Duodenal mucosa (tissue), 2 donors: ENCODE measurements around the gene SOAT2.
"Not testable (repeated sequence)": the region's sequence is repeated elsewhere in the genome, so short reads cannot be mapped to it uniquely, and the experiment has no call there.

Source experiments
- H3K27ac ChIP-seq: one replicate; pipeline ENCODE4 v1.7.0; 2013; ENCODE audit warnings: low read depth, low read length
- H3K27me3 ChIP-seq, 2 donors: one replicate each; pipeline ENCODE4 v1.7.0; 2013; ENCODE audit warnings: low read length in 2 of 2, control low read depth in 1 of 2; ENCODE audit not compliant: insufficient read depth in 2 of 2, control insufficient read depth in 1 of 2
- H3K36me3 ChIP-seq, 2 donors: one replicate each; pipeline ENCODE4 v1.7.0; 2013; ENCODE audit warnings: low read length in 2 of 2, control low read depth in 1 of 2; ENCODE audit not compliant: insufficient read depth in 2 of 2, control insufficient read depth in 1 of 2
- H3K4me1 ChIP-seq, 2 donors: one replicate each; pipeline ENCODE4 v1.7.0; 2013; ENCODE audit warnings: low read length in 2 of 2, control low read depth in 1 of 2; ENCODE audit not compliant: insufficient read depth in 2 of 2, control insufficient read depth in 1 of 2
- H3K4me3 ChIP-seq, 2 donors: one replicate each; pipeline ENCODE4 v1.7.0; 2013; ENCODE audit warnings: low read length in 2 of 2, low read depth in 1 of 2
- H3K9ac ChIP-seq, 2 donors: one replicate each; pipeline ENCODE4 v1.7.0; 2013; ENCODE audit warnings: low read length in 2 of 2, low read depth in 1 of 2
- H3K9me3 ChIP-seq, 2 donors: one replicate each; pipeline ENCODE4 v1.7.0; 2013; ENCODE audit warnings: low read length in 2 of 2, control low read depth in 1 of 2; ENCODE audit not compliant: control insufficient read depth in 1 of 2

SOAT2 gene

DNA sequence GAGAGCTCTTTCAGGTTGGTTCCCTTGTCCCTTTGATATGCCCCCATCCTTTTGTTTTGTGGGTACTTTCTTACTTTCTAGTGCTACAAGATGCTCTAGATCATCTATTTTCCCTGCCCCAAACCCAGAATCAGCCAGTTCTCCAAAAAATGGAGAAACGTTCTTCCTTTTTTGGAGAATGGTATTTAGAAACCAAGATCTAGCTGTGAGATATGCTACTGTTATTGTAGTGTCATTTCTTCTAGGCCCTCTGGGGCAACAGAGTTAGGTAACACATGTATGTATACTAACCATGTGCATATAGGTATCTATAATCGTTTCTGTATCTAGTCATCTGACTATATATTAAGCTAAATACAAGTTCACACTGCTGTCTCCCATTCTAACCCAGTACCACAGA, 12.7 kb upstream of the SOAT2 start:
- no peaks in the 10 kb centered on the region for H3K27me3 ChIP-seq
- H3K4me1 ChIP-seq: peaks cover 5 to 8% of the 10 kb centered on the region in 2 donors
- no peak overlapping the region for H3K27ac ChIP-seq
- no peak overlapping the region for H3K9ac ChIP-seq
- H3K36me3 ChIP-seq: no peaks in the 10 kb centered on the region
- H3K4me3 ChIP-seq: no peak overlapping the region
- no peaks in the 10 kb centered on the region for H3K9me3 ChIP-seq

DNA sequence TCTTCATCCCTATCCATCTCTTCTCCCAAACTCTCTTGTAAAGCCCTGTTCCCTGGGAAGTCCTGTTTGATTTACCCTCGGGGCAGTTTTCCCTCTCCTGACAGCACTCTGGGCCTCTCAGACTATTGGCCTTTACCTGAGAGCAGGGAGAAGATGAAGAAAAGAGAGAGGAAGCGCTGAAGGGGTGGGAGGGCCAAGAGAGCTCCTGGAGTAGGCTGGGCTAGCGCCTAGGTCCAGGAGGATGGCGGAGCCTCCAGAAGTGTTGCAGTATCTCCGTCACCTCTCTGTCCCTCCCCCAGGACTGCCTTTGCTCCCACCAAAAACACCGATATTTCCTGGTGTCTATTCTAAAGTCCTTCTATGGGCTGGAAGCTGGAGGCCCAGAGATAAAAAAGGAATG, 11.5 kb upstream of the SOAT2 start:
- H3K9me3 ChIP-seq: no peaks in the 10 kb centered on the region
- peaks cover 5 to 12% of the 10 kb centered on the region in 2 donors for H3K4me1 ChIP-seq
- H3K4me3 ChIP-seq: no peak overlapping the region
- H3K36me3 ChIP-seq: no peaks in the 10 kb centered on the region
- no peak overlapping the region for H3K9ac ChIP-seq
- no peak overlapping the region for H3K27ac ChIP-seq
- H3K27me3 ChIP-seq: peaks cover 0 to 1% of the 10 kb centered on the region in 2 donors

DNA sequence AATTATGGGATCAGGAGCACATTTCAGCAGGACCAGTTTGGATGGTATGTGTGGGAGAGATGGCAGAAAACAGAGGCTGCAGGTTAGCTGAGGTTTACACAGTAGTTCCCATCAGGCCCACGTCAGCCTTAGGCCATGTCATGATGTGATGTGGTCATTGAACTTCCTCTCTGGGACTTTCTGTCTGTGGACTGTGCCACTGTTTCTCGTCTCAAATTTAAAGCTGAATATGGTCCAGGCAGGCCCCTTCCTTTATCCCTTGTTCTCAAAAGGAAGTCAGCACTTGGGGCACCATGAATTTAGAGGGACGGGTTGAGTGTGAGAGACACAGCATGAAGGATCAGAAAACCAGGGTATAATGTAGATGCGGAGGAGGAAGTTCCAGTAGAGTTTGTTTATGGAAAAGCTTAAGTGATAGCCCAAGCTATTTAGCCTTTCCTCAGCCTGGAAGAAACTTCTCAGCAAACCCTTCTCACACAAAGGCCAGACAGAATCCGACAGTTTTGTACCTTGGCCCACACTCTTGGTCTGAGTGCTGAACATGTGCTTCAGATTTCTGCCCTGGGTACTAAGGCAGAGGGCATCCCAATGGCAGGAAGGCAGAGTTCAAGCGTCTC, 9.4 kb upstream of the SOAT2 start:
- Histone ChIP-seq H3K9me3 (no peaks in the 10 kb centered on the region), H3K36me3 (no peaks in the 10 kb centered on the region), H3K4me1 (peaks cover 21 to 22% of the 10 kb centered on the region in 2 donors), H3K9ac (peak overlapping the region in 1 of 2 donors; percentile 14), H3K27me3 (peaks cover 0 to 7% of the 10 kb centered on the region in 2 donors), H3K27ac (peak overlapping the region; percentile 74), H3K4me3 (no peak overlapping the region)

DNA sequence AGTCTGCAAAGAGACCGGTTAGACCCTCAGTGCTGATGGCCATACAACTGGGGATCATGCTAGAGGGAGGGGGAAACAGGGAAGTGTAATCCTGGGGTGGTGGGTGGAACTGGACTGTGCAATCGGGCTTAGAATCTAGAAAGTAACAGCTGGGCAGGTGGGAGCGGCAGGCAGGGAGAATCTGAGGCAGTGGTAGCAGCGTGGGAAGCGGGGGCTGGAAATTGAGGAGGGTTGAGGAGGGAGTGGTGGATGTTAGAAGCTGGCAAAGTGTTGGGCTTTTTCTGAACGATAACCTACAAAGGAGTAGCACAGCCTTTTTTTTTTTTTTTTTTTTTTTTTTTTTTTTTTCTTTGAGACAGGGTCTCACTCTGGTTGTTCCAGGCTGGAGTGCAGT, 8.9 kb upstream of the SOAT2 start:
- no peaks in the 10 kb centered on the region for H3K36me3 ChIP-seq
- H3K4me1 ChIP-seq: peaks cover 26 to 27% of the 10 kb centered on the region in 2 donors
- peak overlapping the region; percentile 74 for H3K27ac ChIP-seq
- H3K9ac ChIP-seq: peak overlapping the region in 1 of 2 donors; percentile 14
- no peaks in the 10 kb centered on the region for H3K9me3 ChIP-seq
- H3K27me3 ChIP-seq: peaks cover 0 to 7% of the 10 kb centered on the region in 2 donors
- H3K4me3 ChIP-seq: no peak overlapping the region

DNA sequence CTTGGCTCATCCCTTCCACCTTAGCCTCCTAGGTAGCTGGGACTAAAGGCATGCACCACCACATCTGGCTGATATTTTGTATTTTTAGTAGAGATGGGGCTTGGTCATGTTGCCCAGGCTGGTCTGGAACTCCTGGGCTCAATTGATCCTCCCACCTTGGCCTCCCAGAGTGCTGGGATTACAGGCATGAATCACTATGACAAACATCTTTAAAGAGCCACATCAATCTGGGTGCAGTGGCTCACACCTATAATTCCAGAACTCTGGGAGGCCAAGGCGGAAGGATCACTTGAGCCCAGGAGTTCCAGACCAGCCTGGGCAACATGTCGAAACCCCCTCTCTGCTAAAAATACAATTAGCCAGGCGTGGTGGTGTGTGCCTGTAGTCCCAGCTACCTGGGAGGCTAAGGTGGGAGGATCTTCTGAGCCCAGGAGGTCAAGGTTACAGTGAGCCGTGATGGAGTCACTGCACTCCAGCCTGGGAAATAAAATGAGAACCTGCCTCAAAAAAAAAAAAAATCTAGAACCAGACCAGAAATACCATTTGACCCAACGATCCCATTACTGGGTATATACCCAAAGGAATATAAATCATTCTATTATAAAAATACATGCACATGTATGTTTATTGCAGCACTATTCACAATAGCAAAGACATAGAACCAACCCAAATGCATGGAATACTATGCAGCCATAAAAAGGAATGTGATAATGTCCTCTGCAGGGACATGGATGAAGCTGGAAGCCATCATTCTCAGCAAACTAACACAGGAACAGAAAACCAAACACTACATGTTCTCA, 8.3 kb upstream of the SOAT2 start:
- H3K9ac ChIP-seq, H3K27ac ChIP-seq, H3K36me3 ChIP-seq, H3K27me3 ChIP-seq, H3K4me3 ChIP-seq, H3K9me3 ChIP-seq: not testable (repeated sequence)
- peaks cover 26 to 28% of the 10 kb centered on the region in 2 donors for H3K4me1 ChIP-seq

DNA sequence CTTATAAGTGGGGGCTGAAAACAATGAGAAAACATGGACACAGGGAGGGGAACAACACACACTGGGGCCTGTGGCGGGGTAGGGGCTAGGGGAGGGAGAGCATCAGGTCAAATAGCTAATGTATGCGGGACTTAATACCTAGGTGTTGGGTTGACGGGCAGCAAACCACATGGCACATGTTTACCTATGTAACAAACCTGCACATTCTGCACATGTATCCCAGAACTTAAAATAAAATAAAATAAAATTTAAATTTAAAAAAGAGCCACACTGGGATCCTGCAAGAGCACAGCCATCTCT, 7.7 kb upstream of the SOAT2 start:
- H3K27ac ChIP-seq, H3K27me3 ChIP-seq, H3K9ac ChIP-seq, H3K9me3 ChIP-seq, H3K36me3 ChIP-seq, H3K4me3 ChIP-seq: not testable (repeated sequence)
- peaks cover 26 to 28% of the 10 kb centered on the region in 2 donors for H3K4me1 ChIP-seq

DNA sequence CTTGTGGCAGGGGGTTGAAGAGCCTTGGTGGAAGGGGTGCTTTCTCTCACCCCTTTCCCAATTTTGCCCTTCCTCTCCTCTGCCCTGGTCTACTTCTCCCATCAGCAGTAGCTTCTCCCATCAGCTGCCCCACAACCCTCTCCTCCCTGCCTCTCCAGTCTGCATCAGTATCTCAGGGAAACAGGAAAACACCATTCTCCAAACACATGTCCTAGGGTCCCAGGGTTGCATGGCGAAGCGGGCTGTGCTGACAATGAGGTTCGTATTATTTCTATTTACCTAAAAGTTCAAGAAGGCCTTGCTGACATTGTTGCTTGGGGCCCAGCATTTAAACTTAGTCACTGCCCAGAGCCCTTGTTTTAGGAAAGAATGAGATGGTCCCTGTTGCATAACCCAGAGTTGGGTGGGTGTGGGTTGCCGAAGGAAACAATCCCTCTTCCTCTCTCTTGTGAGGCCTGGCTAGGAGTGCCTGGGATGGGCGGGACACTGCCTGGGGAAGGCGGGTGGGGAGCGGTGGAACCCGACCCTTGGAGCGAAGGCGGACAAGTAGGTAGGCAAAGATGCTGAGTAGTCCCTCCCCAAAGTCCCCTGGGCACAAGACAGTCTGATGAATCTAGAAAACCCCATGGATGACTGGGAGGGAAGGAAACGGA, 7.1 kb upstream of the SOAT2 start:
- peaks cover 0 to 7% of the 10 kb centered on the region in 2 donors for H3K27me3 ChIP-seq
- H3K4me1 ChIP-seq: peaks cover 26 to 28% of the 10 kb centered on the region in 2 donors
- H3K9ac ChIP-seq: peak overlapping the region in 1 of 2 donors; percentile 65
- H3K27ac ChIP-seq: peak overlapping the region; percentile 70
- peak overlapping the region in 1 of 2 donors; percentile 65 for H3K4me3 ChIP-seq
- H3K36me3 ChIP-seq: no peaks in the 10 kb centered on the region
- H3K9me3 ChIP-seq: no peaks in the 10 kb centered on the region

DNA sequence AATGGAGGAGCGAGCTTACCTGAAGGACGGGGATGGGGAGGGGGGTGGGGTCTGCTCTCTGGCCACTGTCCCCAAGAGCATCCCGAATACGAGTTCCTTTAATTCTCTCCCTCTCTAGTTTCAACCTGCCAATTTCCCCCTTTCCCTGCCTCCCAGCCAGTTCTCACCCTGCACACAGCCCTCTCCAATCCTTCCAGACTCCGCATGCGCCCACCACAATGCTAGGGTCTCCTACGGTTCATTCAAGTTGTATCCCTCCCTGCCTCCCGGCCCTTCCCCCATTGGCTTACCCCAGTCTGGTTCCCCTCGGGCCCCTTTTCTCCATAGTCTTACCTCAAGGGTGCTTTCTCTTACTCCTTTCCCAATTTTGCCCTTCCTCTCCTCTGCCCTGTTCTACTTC, 6.5 kb upstream of the SOAT2 start:
- Histone ChIP-seq H3K36me3 (no peaks in the 10 kb centered on the region), H3K9ac (peak overlapping the region in 1 of 2 donors; percentile 65), H3K4me1 (peaks cover 26 to 28% of the 10 kb centered on the region in 2 donors), H3K9me3 (no peaks in the 10 kb centered on the region), H3K27ac (peak overlapping the region; percentile 70), H3K27me3 (peaks cover 0 to 7% of the 10 kb centered on the region in 2 donors), H3K4me3 (peak overlapping the region; percentile 65 to 73)

DNA sequence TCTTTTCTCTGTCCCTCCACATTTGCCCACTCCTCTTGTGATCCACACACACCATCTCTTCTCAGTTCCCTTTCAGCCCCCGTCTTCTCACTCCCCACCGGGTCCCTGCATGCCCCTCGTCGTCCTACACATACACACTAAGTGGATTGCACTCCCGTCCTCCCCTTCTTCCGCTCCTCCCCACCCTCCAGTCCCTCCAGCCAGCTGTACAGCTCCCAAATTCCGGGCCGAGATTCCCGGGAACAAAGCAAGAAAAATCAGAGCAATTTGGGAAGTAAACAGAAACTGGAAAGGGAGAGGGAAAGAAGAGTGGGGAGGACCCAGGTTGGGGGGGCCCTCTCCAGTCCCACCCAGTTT, 6.1 kb upstream of the SOAT2 start:
- H3K4me3 ChIP-seq: peak overlapping the region; percentile 65 to 73
- peak overlapping the region in 1 of 2 donors; percentile 65 for H3K9ac ChIP-seq
- H3K4me1 ChIP-seq: peaks cover 28 to 31% of the 10 kb centered on the region in 2 donors

More for the DNA sequence above, 6.1 kb upstream of the SOAT2 start:
- no peaks in the 10 kb centered on the region for H3K9me3 ChIP-seq
- peaks cover 0 to 7% of the 10 kb centered on the region in 2 donors for H3K27me3 ChIP-seq
- no peaks in the 10 kb centered on the region for H3K36me3 ChIP-seq
- peak overlapping the region; percentile 70 for H3K27ac ChIP-seq
